ENCODE data around the gene ZNF516. TPM values are rescaled to one million over a fixed set of nuclear protein-coding genes. Genes with fewer than 3 reads are reported as not detected.

The ZNF516 gene
- polyA plus RNA-seq, 10 donors = 31.1 to 52.7 (median 39.9) TPM

DNA sequence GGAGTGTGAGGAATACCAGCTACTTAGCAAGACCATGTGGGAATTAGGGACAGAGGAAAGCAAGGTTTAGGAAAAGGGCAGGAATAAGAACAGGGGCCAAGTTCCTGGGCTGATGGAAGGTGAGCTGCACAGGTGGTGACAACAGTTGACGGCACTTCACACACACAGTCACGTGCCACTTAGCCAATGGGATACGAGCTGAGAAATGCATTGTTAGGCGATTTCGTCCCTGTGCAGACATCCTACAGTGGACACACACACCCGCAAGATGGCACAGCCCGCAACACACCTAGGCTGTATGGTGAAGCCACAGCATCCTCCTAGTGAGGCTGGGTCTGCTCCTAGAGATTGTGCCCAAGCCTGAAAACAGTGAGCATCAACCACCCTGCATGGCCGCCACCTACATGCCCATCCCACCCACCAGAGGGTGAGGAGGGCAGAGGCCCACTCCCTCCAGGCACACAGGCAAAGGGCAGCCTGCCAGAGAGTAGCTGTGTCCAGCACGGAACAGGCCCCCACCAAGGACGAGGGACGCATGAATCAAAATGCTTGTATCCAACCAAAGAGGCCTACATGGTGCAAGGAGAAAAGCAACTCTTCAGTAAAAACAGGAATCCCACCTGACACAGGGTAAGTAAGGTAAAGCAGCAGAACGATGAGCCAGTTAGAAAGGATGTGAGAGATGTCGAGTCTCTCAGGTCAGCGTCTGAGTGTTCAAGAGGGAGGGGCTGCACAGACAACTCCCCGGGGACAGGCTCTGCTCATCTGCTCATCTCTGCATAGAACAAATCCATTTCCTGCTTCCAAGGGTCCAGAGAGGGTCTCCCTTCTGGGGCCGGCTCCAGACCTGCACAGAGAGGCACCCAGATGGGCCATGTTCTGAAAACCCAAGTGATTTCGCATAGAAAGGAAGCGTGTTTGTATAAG lies 51.3 kb downstream of the ZNF516 start:
- DNase-seq = no peak

DNA sequence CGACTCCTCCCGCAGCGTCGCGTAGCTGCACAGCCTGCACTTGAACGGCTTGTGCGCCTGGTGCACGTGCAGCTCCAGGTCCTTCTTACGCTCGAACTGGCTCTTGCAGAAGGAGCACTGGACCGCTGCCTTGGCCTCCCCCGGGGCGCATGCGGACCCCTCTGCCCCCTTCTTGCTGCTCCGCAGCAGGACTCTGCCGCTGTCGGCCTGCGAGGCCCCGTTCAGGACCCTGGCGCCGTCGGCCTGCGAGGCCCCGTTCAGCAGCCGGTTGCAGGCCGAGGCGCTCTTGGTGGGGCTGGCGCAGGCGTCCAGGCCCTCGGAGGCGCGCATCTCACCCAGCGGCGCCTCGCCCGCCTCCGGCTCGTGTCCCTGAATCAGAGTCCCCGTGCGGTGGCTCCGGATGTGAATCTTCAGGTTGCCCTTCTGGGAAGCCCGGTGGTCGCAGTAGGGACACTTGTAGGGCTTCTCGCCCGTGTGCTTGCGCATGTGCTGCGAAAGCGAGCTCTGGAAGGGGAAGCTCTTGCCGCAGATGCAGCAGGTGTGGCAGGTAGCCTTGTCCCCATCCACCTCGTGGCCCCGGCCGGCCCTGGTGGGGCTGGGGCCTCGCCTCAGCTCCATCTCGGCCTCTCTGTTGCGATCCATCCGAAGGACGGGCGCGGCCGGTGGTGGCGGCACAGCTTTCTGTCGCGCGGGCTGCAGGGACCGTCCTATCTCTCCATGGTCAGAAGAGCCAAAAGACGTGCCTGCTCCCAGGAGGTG lies 52.5 kb downstream of the ZNF516 start:
- no peak for DNase-seq

DNA sequence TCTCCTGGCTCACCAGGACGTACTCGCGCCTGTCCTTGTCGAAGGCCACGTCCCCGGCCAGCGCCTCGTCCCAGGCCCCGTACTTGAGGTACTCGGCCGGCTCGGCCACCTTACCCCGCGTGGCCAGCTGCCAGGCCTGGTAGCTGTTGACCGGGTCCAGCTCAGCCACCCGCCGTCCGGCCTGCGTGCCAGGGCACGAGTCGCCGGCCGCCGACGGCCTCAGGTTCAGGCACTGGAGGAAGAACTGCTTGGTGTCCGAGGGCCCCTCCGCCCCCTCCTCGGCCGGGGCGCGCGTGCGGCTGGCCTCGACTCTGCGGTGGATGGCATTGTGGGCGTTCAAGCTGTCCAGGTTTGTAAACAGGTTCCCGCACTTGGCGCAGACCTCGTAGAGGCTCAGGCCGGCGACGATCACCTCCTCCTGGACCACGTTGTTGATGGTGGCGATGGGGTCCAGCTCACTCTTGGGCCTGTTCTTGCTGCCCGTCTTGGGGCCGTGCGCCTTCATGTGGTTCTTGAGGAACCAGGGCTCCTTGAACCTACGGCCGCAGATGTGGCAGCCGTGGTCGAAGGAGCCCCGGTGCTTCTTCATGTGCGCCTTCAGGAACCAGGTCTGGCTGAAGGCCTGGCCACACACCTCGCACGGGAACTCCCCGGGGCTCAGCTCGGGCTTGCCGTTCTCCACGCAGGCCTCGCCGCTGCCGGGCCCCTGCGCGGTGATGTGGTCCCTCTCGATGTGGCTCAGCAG lies 53.2 kb downstream of the ZNF516 start:
- DNase-seq = no peak

DNA sequence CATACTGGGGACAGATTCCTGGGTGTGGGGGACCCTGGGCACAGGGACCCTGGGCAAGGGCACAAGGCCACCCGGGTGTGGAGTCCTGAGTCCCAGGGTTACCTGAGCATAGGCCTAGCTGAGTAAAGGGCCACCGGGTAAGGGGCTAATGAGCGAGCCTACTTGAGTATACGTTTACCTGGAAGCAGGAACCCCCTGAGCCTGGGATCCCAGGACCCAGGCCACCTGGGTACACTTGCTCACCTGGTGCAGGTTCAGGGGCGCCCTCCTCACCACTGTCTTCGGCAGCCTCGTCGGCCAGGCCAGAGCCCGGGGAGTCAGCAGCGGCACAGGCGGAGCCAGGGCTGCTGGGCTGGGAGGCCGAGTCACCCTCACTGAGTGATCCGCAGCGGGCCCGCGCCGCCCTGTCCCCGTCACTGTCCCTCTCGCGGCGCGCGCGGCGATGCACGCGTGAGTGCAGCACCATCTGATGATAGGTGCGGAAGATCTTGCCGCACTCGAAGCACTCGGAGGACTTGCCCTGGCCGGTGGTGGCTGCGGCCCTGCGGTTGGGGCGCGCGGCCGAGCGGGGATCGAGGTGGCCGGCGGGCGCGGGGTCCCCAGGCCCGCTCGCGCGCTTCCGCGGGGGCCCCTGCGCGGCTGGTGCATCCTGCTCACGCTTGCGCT lies 53.9 kb downstream of the ZNF516 start:
- DNase-seq = no peak

DNA sequence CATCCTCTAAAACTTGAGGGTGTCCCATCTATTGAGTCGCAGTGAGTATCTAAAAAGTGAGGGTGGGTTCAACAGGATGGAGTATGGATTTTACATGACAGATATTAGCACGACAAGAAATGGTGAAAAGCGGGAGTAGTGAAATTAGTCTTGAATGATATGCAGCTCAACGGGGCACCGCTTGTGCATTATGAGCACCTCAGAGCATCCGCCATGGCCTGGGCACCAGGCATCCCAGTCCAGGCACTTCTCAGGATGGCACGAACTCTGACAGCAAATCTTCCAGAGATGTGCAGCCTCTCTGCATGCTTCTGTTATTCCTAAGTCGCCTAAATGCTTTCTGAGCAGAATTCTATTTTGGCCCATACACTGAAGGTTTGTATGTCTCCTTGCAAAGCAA lies 57.1 kb downstream of the ZNF516 start:
- no peak for DNase-seq

DNA sequence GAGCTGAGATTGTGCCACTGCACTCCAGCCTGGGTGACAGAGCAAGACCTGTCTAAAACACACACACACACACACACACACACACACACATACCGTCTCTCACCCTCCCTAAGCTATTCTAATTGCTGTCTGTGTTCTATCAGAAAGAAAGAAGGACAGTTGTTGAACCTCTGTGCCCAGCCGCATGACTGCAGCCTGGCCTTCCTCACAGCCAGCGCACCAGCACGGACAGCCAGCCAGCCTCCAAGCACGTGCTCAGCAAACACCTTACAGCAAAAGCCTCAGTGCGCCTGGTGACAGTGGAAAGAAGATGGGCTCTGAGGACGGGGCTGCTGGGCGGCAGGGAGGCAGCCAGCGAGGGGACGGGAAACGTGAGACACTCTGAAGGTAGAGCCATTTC lies 58.0 kb downstream of the ZNF516 start:
- DNase-seq = no peak

DNA sequence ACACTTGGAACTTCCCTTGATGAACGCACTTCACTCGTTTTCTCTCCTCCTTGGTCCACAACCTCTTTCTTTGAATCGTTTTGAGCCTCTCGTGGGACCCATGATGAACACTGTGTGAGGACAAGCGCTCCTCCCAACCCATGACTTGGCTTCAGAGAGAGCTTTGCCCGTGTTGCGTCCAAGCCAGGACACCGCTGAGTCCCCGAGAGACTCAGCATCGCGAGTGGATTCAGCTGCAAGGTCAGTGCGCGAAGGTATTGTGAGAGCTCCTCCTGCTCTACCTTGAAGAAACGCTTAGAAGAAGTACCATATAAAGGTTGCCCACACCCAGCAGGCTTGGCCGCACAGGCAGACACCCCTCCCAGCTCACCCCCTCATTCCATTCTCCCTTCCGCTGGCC lies 58.7 kb downstream of the ZNF516 start:
- DNase-seq = no peak

DNA sequence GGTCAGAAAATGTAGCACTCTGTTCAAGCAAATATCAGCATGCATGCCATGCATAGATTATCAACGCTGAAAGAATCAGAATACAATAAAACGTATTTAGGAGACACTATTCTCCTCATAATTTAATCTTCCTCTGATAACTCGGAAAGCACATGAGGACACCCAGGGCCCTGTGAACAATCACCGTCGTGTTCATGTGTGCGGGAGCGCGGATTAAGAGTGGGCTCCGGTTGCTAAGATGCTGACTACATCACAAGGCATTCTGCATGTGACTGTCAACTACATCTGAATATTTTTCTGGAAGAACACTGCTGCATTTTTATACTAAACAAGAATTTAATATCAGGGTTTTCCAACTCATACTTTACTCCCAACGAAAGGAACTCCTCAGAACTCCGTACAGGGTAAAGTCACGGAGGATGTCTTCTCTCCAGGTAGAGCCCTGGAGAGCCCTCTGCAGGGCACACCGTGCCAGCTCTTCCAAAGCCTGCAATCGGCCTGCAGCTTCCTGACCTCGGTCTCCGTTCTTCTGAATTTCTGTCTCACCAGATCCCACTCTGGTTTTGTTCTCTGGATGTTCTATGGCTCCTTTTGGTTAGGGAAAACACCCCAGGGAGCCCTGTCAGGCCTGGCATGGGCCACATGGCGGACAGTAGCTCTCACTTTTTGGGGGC lies 59.6 kb downstream of the ZNF516 start:
- no peak for DNase-seq

DNA sequence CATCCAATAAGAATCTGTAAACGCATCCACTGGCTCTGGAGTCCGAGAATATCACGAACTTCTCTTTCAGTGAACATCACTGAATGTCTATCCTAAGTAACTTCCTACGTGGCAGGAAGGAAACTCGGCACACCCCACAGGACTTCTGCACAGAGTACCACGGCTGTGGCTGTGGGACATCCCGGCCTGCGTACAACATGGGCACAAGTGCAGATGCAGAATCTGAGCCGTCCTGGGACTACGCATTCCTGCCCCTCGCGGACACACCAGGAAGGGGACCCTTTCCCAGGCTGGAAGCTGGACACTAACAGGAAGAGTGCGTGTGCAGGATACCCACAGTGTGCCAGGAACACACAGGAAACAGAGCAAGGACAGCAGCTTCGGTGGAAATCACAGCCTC lies 60.6 kb downstream of the ZNF516 start:
- no peak for DNase-seq

DNA sequence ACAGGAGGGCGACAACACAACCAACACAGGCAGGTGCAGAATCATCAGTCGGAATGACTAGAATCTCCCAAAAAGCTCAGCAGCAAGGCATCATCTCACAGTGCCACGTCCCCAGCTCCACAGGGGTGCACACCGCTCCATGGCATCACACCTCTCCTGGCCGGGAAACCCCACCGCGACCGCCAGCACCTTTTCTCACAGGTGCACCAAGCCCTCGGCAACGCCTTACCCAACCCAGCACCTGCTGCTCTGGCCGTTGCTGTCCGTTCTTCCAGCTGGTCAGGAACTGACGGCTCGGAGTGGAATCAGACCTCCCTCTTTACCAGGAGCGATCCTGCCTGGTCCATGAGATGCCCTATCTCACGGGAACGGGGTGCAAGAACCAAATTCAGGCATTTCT lies 61.3 kb downstream of the ZNF516 start:
- DNase-seq = no peak

DNA sequence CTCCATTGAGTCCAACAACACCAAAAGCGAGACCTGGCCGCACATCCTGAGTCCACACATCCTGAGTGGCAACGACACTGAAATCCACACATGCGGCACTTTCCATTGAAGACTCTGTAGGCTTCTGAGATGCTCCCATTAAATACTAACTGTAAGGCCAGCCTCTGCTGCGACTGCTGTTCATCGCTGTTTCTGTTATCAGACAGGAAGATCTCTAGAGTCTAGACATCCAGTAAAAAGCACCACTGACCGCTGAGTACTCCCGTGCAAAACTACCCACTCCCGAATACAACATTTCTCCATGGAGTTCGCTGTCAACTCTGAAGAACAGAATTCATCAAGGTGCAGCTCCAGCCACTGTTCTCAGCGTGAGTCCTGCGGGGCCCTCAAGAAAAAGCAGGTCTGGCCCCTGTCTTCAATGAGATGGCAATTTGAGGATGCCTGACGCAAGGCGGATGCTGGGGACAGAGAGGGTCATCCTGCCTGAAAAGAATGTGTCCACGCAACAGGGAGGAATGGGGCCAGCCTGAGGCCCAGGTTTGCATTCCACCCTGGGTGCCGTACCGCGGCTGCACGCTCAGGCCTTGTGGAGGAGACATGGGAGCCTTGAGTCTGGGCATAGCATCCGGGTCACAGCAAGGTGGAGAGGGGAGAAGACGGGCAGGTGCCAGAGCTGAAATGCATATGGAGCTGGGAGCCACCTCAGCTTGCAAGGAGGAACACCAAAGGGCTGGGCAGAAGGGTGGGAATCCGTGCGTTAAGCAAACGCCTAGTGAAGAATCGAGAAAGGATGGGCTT lies 61.9 kb downstream of the ZNF516 start:
- no peak for DNase-seq

DNA sequence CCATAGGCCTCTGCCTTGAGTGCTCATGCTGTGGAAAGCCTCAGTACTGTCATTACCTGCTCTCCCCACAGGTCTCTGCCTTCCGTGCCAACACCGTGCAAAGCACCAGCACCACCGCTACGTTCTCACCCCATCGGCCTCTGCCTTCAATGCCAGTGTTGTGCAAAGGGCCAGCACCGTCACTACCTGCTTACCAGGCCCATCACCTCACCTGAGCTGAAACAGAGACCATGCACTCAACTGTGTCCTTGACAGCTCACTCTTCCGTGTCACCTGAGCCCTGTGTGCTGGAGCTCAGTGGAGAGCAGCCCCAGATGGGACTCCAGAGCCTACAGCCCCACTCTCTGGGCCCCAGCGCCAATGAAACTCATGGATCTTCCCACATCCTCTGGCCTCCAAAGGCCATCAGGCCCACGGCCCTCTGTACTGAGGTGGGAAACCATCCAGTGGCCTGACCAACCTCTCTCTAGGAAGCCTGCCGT lies 62.7 kb downstream of the ZNF516 start:
- no peak for DNase-seq

DNA sequence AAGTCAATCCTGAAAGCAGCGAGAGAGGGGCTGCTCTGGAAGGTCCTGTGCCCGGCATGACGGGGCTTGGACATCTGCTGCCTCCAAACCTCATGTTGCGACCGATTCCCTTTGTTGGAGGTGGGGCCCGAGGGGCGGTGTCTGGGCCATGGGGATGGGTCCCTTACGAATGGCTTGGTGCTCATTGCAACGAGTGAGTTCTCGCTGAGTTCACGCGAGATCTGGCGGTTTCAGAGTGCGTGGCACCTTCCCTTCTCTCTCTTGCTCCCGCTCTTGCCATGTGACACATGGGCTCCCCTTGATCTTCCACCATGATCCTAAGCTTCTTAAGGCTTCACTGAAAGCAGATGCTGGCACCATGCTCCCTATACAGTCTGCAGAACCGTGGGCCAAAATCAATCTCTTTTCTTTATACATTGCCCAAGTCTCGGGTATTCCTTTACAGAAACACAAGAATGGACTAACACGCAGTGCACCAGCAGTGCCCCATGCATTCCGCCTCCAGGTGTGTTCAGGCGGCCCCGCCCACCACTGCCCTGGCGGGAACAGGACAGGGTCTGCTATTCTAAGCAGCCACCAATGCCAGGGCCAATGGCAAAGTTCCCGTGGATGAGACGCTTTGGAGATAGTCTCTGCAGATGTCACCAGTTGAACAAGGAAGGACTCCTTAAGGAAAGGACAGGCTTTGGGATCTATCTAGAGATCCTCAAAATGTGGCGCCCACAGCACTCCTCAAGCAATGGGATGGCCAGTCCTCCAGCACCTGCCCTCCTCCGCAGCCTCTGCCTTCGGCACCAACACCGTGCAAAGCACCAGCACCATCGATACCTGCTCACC lies 63.4 kb downstream of the ZNF516 start:
- DNase-seq = no peak

DNA sequence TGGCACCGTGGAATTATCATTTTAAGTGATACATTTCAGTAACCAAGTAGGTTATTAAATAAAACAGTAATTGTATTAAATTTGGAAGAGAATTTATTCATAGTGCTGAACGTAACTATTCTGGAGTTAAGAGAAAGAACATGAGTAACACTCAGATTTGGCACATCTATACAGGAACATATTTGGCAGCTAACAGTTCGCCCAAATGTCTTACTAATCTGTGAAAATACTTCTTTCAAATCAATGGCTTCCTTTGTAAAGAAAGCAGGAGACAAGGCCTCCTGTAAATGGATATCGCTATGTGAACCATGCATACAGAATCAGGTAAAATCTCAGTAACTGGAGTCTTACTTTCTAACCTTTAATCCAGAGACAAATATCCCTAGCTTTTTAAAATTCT lies 64.4 kb downstream of the ZNF516 start:
- no peak for DNase-seq

DNA sequence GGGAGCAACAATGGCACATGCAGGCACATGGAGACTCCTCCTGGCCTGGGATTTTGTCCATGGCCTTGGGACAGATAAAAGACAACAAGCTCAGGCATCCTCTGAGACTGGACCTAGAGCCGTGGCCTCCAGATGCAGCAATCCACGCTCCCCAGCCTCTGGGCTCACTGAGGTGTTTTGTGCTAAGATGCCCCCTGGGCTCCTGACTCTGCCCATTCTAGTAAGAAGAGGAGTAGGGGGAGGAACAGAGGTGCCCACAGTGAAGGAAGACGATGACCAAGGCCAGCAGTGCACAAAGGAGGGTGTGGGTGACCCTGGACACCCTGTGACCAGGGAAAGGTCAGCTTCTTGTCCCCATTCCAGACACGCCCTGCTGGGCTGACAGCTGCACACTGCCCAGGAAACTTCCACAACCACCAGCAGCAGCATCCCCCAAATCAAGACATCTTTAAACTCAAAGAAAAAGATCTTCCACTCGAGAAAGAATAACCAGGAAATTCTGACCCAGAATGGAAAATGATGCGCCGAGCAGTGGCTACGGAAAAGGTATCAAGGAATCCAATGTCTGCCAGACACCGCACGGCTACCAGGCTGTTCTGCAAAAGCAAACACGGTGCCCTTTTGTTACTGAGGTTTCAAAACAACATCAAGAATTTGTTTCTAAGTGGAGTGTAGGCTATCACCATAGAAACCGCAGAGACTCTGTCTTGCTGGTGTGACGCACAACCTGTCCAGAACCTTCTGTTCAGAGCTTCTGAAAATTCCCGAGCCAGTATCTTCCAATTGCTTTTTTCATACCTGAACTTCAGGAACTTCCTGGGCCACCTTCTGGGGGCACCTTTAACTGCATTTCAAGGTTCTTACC lies 65.5 kb downstream of the ZNF516 start:
- no peak for DNase-seq

DNA sequence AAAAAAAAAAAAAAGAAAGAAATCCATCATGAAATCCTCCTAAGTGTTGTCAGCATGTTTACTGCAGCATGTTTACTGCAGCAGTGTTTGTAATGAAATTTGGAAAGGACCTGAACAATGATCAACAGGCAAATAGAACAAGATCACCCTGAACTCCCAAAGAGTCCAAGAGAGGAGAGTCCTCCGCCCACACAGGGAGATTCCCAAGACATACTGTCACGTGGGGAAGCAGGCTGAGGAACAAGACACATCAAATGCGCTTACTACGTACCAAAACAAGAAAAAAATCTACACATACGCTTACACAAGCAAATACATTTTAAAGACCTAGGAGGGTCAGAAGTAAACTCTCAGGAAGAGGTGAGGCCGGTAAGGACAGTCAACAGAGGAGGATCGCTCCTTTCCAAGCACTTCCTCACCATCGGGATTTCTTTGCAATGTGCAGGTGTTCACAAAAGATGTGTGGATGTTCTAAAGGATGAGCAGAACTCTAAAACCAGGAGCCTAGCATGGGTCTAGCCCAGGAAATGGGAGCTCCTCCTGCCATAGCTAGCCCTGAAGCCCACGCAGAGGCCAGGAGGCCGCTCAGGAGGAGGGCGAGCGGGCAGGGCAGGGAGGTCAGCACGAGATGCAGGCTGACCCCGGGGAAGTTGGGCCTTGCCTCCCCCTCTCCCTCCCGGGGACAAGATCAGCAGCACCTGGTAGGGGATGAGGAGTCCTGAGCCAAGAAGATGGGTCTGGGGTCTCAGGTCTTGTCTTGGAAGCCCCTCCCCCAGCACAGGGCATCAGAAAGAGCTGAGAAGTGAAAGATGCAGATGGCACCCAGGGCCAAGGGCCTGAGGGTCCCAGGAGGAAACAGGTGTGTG lies 66.4 kb downstream of the ZNF516 start:
- no peak for DNase-seq

DNA sequence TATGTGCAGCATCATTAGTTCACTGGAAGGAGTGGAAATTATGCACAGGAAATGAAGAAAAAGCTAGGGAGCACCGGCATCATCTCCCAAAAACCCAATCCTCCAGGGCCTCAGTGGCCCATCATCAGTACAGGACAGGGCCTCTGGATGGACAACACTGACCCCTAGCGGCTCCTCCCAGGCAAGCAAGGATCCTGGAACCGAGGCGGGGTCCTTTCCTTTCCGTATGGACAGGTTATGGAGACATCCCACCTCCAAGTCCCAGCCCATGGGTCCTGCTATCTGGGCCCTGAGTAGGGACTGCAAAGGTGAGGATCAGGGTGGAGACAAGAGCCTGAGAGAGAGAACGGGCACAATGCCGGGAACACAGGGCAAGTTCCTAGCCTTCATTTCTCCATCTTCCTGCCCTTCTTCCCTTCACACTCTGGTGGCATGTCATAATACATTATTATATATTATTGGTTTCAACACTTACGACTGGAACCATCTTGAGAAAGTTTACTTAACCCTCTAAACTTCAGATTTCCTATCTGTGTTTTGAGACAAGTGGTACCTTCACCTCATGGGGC lies 68.2 kb downstream of the ZNF516 start:
- no peak for DNase-seq

All from muscle of back (tissue), 11 donors.